Activated CD8-positive, alpha-beta memory T cell treated with anti-CD3 and anti-CD28 coated beads, Interleukin-2, amount 50 U/mL, for 24 hours (primary cell): ENCODE measurements around the gene TRAK1.
A peak's percentile ranks its signal among the peaks of the same experiment; 100 is the strongest.

Experiments
- DNase-seq: peaks from one replicate; pipeline ENCODE4 v3.0.0-alpha.2; 2020; ENCODE audit errors: extremely low read depth

Gene TRAK1

DNA sequence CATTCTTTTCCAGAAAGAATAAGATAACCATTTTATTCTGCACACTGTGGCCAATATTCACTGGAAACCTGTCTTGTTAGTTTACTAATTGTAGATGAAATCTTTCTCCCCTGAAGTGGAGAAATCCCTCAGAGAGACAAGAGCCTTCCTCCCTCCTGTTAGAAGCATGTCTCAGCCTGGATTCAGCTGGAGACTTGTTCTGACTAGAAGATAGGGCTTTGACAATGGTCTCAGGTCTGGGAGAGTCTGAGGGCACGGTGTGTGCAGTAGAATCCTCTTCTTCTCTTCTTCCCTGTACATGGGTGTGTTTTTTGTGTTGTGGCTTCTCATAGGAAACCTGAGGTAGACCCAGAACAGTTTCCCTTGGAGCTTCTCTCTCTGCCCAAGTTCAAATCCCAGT lies 154.9 kb downstream of the TRAK1 start:
- DNase-seq = no peak

DNA sequence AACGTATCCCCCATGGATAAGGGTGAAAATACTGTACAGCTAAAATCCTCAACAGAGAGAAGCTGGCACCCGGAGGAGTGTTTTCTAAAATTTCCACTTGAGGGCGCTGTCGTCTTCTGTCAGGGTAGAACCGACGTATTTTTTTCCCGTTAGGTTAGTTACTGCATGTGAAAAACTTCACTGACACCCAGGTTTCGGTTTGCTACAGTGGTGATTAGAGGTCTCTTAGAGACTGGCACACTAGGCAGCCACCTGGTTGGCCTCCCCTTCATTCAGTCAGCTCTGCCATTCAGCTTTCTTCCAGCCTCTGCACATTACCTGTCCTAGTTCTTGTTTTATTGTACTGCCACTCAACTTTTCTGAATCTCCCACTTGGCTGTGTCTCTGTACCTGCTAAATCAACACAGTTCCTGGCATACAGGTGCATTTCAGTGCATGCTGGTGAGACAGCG lies 156.4 kb downstream of the TRAK1 start:
- peak; percentile 30 for DNase-seq

DNA sequence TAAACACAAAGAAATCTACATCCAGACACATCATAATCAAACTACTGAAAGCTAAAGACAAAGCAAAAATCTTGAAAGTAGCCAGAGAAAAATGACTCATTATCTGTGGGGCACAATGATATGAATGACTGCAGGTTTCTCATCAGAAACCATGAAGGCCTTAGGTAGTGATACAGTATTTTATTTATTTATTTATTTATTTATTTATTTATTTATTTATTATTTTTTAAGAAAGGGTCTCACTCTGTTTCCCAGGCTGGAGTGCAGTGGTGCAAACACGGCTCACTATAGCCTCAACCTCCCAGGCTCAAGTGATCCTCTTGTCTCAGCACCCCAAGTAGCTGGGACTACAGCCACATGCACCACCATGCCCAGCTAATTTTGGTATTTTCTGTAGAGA lies 159.6 kb downstream of the TRAK1 start:
- DNase-seq = no peak

DNA sequence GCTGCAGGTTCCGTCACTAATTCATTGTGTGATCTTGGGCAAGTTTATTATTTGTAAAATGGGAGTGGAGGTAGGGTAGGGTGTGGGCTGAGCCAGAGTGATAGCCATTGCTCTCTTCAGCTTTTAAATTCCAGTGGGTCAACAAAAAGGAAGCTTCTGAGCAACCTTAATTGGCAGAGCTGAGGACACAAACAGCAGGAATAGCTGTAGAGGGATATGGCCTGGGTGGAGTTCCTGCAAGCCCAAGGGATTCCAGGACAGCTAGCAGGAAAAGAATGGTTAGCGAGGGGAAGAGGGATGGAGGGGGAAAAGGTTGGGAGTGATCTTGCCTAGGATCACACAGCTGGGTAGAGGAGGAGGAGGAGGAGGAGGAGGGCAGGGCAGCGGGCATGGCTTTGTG lies 163.4 kb downstream of the TRAK1 start:
- DNase-seq = no peak

DNA sequence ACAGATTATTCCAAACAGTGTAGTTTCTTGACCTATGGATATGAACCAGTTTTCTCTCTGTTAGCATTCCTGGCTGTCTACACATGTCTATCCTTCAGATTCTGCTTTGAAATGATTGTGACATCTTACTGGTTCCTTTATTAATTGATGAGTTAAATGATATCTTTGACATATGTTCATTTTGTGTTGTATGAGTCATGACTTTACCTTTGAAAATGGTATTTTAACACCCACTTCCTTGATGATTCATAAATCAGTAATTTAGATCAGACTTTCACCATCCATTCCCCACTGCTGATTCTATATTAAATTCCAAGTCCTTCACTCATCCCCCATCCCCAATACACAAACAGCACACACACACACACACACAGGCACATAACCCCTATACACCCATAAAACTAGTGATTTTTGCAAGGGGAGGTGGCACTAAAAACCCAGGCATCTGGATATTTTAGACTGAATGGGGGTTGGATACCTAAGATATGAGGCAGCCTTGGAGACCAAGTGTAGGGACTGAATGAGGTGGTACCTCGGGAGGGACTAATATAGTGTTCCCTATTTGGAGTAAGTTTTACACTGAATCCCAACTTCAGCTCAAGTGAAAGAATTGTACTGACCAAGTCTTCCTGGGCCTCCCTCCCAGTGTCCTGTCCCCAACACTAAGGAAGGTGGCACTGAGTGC lies 165.1 kb downstream of the TRAK1 start:
- DNase-seq = no peak

DNA sequence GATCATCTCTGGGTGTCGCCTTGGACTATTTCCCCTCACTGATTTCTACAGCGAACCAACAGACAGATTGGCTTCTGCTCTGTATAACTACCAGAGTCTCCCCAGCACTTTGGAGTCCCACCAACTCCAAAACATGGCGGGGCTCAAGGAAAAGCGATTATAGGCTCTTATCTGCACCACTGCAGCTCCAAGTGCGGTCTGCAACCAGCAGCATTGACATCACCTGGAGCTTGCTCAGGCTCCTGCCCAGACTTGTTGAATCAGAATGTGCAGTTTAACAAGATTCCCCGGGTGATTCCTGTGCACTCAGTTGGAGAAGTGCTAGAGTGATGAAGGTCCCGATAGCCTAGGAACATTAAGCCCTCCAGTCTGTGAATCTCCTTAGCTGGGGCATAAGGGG lies 165.8 kb downstream of the TRAK1 start:
- no peak for DNase-seq

DNA sequence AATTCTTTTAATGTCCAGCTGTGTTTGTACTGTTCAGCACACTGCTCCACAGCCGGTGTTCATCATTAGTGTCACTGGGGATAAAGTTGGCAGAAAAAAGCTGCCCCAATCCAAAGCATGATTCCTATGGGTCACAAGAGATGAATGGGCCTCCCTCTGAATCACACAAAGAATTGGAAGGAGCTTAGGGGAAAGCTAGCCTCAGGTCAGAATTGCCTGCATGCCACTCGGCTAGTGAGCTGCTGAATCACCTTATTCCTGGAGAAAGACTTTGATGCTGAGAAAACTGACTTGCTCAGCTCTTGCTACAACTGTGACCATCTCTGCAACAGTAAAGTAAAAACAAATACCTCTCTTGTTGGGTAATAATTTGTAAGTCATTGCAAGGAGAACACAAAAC lies 171.4 kb downstream of the TRAK1 start:
- DNase-seq = no peak

DNA sequence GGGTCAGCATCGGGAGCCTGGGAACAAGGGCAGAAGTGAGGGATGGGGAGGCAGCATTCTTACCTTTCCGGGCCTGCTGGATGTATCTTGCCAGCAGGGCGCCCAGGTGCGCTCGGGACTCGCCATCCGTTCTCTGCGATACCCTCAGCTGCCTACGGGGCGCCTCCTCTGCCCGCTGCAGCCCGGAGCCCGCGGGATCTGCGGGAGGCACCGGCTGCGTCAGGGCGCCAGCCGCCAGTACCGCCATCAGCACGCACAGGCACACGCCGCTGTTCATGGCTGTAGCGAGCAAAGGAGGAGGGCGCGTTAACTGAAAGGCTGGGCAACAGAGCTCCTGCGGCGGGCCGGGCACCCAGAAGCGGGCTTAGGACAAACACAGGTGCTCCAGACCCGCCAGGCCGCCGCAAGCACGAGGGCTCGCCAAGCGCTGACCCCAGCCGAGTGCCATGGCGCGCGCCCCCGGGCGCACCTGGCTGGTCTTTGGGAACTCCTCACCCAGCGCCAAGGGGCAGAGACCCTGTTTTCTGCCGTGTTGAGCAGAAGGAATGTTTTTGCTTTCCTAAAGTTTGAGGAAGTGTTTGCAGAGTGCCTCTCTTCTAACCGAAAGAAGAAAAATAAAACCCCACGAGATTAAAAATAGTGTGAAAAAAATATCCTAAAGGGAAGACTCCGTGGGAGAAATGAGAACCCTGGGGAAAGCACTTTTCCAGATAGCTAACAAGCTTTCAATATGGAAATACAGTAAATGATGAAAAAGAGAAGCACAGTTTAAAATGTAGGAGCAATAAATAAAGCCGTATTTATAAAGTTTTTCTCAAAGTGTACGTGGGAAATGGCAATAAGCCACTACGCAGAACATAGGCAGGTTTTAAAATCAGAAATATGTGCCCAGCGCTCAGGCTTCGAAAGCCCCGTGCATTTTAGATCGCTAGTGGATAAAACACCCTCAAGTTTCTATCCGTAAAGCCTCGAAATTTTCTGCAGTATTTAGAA lies 172.5 kb downstream of the TRAK1 start:
- DNase-seq = no peak

DNA sequence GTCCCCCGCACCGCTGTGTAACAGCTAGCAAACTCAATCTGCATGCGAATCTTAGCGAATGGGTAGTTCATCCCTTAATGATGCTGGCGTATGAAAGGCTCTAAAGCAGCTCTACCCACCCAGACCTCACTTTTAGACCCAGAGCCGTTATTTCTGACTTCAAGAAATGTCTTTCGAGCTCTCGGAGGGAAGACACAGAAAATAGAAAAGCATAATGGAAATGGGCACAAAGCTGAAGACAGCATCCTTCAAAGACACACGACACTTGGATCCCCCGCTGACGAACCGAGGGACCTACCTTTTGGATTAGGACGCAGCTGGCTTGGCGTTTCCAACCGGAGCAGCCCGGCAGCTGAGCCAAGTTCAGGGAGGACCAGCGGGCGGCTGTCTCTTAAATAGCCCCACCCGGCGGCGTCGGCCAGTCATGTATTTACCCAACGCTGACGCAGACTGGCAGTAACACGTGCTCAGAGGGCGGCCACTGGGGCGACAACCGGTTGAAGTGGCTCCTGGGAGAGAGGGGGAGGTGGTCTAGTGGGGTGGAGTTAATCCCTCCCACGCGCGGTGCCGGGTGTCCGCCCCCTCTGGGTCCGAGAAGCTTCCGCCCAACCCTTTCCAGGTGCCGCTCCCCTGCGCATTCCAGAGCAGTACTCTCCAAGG lies 173.4 kb downstream of the TRAK1 start:
- no peak for DNase-seq

DNA sequence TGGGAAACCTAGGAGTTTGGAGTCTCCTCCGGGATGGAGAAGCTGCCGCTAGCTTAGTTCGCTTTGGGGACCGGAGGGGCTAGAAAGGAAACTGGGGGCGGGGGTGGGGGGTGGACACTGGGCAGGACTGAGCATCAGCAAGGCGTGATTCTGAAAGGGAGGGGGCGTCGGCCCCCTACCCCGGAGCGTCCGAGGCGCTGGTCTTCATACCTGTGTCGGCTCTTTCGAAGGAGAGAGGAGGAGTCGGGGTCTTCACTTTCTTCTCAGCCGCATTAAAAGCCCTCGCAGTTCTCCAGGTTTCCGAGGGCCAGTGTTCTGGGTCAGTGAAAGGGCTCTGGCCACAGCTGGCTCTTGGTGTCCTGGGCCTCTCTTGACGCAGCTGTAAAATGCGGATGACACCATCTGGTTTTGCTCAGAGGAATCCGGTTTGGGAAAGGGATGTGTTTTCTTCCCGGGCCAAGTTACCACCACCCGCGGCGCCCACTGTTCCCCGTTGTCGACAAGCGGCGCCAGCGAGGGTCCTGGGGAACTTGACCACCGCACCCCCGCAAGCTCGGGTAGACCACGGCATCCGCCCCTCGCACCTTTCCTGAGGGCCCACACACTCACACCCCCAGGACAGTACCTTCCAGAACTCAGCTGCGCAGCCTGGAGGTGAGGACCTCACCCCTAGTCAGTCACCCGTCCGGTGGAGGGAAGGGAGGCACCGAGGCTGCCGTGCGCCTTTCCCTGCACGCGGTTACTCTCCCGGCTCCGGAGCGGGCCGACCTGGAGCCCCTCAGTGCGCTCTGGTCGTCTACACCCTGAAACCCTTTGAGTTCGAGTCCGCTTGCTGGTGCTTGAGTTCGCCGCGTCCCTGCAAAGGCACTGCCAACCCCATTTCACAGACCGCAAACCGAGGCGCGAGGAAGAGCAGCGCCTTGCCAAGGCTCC lies 174.2 kb downstream of the TRAK1 start:
- no peak for DNase-seq

DNA sequence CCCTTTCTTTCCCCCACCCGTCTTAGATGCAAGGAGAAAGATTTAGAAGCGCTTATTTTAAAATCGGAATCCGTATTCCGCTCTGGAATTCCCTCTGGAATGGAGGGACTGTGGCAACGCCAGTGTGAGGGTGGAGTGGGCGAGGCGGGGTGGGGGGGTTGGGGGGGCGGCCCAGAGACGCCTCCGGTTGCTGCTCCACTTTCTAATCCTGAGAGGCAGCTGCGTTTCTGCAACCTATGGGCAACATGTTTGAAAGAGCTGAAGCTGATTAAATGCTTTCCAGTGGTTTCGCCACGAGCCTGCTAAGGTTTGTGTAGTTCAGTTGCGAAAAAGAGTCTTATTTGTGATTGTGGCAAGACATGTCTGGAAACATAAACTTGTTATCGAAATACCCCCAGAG lies 174.9 kb downstream of the TRAK1 start, which contains the start of gene CCK:
Gene CCK, minus strand, starts transcription at position 101 of the 400 bp plus-strand sequence. CDS start 2,555 bp downstream, outside the sequence.
- no peak for DNase-seq

DNA sequence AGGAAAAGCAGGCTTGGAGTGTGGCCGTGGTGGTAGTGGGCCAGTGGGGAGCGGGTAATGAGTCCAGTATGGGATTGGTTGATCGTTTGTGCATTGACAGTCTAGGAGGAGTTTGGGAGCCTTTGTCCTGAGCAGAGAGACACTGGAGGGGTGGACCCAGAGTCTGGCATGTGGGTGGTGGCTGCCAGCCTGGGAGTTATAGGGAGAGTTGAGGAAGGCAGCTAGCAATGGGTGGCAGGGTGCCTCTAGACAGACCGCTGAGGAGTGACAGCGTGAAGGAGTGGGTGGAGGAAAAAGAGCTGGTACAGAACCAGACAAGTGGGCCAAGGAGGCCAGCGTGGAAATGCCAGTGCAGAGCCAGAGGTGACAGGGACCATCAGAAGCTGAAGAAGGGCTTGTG lies 176.7 kb downstream of the TRAK1 start:
- DNase-seq = no peak

DNA sequence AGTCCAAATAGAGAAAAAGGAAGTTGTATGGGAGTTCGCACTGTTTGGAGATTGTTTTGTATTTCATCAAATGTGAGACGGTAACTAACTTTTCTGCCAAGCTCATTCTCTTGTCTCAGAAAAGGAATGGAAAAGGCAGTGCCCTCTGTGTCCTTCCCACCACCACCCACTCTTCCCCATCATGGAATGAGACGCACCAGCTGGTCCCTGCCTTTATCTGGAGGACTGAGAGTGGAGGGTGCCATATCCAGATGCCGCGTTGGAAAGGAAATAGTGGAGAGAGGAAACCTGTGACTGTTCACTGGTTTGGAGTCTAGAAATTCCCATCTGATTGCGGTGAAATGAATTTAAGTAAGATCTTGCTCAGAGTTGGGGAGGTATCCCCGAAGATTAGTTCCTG lies 178.5 kb downstream of the TRAK1 start:
- DNase-seq = no peak

DNA sequence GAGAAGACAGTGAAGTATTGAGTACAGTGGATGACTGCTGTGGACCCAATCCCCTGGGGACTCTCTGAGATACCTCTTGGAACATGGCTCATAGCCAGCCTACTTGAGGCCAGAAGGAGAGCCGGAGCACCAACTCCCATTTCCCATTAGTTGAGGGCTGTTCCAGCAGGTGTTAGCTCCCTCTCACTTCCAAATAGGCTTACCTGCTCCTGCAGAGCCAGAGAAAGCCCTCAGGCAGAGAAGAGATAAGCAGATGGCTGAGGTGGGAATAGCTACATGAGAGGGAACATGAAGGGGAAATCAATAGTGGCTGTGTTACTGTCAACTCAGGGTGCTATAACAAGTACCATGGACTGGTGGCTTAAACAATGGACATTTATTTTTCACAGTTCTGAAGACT lies 179.4 kb downstream of the TRAK1 start:
- no peak for DNase-seq

DNA sequence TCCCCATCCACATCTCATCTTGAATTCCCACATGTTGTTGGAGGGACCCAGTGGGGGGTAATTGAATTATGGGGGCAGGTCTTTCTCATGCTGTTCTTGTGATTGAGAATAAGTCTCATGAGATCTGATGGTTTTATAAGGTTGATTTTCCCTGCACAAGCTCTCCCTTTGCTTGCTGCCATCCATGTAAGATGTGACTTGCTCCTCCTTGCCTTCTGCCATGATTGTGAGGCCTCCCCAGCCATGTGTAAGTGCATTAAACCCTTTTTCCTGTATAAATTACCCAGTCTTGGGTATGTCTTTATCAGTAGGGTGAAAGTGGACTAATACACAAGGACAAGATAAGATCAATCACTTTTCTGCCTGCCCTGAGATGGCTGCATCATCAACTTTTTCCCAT lies 180.6 kb downstream of the TRAK1 start:
- DNase-seq = no peak

DNA sequence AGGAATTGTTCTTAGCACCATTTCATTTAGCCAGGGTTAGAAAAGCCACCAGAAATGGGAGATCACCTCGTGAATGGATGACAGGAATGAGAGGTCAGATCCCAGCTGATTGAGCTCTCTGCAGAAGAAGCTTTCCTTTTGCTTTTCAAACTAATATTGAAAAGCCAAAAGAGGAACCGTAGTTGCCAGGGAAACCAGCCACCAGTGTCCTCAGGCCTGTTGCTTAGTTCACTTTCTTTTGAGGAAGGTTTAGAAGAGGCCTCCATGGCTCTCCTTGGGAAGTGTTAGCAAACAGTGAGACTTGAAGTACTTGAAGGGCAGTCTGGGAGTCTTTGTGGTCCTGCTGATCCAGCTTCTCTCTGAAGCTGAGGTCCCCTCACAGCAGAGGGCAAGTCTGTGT lies 182.2 kb downstream of the TRAK1 start:
- no peak for DNase-seq

DNA sequence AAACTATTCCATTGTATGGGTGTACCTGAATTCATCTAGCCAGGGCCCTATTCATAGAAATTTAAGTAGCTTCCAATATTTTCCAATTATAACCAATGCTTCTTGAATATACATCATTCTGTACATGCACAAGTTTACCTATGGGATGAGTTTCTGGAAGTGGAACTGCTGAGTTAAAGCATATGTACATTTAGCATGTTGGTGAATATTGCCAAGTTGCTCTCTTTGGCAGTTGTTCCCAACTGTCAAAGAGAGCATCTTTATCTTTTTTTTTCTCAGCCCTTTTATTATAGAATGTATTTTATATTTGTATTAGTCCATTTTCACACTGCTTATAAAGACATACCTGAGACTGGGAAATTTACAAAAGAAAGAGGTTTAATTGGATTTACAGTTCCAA lies 183.1 kb downstream of the TRAK1 start:
- DNase-seq = no peak

DNA sequence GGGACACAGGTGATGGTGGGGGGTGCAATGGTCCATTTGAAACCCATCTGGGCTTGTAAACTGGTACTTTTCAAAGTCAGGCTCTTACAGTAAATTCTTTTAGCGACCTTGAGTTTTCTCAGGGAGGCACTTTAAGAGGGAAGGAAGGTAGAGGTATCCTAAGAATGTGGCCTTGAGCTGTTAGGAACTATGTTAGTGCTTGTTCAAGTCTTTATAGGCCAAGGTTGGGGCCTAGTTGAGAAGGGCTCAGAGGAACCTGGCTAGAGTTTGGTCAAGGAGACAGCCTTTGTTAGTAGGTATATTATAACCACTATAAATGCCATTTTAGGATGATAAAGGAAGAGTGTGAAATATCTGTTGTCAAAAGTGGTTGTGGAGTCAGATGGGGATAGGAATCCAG lies 184.1 kb downstream of the TRAK1 start:
- DNase-seq = no peak
